NCI-H2107 treated with DMSO at 0.1 percent for 48 hours (cell line): ENCODE measurements around the gene PUS7.
"Not testable (repeated sequence)": the region's sequence is repeated elsewhere in the genome, so short reads cannot be mapped to it uniquely, and the experiment has no call there.

ENCODE experiments used
- DNase-seq: peaks from one replicate; lab custom pipeline; 2025; ENCODE audit not compliant: unreplicated experiment; lab: John Stamatoyannopoulos, UW

The PUS7 gene

DNA sequence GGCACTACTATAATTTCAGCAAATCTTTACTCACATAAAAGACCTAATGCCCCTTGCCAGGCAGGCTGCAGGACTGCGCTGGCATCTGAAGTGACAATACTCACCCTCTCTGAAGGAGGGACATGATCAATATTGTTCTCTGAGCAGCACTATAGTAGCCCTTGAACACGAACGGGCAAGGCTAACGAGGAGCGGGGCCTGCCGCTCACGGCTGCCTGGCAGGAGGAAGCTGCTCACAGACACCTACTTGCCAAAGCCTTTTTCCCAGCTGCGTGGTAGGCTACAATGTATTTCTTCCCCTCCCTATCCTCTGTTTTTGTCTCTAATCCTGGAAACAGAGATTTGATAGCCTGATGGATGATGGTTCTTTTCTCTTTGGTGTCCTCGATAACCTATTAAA is 19.9 kb downstream of the PUS7 start:
- no peak for DNase-seq

DNA sequence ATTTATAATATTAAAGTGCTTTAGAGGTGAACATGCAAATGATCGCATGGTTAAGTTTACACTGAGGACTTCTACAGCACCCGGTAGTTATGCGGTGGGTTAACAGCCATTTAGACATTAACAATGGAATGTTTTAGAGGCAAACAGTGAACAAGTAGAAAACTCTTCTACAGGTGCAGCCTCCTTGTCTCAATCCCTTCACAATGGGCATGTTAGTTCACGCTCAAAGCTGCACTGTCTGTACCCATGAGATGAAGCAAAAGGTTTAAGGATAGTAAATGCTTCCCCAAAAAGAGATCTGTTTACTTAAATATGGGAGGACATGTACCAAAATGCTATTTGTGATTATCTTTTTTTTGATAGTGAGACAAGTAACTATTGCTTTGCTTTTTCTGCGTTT is 25.1 kb downstream of the PUS7 start:
- peak; percentile 43 for DNase-seq

DNA sequence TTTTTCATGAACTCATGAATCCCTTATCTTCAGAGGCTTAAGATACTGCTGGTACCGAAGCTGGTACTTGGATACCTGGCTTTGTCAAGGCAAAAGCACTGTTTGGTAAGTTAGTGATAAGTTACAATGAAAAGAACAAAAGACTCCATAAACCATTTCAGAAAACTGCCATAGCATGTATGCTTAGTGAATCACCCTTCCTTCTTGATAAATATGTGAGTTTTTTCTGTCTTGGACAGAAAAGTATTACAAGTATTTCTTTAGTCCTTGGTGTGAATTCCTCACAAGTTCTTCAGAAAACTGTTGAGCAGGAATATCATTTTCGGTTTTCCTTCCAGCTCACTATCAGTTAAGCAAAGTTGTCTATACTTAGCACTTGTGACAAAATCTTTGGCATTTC is 25.6 kb downstream of the PUS7 start:
- DNase-seq, result no peak

DNA sequence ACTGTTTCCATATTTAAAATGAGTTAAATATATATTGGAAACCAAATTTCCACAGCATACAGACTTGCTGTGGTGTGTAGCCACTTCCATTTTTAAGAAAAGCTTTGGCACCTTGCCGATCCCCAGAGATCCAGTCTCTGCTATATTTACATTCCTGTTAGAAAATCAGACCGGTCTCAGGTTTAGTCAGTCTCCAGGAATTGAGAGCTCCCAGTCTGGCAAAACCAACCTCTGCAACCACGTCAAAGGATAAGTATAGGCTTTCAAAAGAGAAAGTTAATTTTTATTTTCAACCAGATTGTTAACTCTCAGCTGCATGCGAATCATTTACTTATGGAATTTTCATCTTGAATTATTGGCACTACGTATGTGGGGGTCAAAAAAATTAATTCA is 28.2 kb downstream of the PUS7 start:
- DNase-seq, result no peak

DNA sequence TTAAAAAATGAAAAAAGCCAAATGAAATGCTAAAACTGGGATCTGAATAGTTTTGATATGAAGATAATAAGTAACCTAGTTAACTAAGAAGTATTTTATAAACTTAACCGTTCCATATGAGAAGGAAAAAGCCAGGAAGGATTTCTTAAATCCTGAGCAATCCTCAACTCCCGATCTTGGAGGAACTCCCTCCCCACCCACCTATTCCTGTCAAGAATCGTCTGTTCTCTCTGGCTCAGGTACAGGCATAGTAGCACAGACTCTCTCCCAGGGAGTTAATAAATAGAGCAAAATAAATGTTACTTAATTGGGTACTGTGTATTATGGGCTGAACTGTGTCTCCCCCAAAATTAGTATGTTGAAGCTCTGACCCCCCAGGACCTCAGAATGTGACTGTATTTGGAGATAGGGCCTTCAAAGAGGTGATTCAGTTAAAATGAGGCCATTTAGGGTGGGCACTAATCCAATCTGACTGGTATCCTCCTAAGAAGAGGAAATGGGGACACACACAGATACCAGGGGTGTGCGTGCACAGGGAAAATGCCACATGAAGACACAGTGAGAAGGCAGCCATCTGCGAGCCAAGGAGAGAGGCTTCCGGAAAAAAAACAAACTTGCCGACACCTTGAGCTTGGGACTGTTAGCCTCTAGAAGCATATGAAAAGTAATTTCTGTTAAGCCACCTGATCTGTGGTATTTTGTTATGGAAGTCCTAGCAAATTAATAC is 28.7 kb downstream of the PUS7 start:
- DNase-seq, result no peak

DNA sequence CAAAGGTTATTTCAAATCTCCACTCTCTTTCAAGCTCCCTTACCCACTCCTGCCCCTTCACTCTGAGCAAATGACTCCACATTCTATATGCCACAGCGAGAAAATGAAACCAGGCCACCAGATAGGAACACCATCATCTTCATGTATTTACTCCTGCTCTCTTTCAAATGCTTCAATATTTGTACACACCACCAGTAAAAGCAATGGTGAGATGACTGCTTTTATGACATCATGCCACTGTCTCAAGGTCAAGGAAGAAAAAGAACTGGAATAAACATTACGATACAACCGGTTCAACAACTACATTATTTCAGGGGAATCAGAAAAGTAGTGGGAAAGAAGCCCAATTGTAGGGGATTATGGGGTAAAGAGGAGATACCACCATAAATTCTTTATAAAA is 32.7 kb downstream of the PUS7 start:
- no peak for DNase-seq

DNA sequence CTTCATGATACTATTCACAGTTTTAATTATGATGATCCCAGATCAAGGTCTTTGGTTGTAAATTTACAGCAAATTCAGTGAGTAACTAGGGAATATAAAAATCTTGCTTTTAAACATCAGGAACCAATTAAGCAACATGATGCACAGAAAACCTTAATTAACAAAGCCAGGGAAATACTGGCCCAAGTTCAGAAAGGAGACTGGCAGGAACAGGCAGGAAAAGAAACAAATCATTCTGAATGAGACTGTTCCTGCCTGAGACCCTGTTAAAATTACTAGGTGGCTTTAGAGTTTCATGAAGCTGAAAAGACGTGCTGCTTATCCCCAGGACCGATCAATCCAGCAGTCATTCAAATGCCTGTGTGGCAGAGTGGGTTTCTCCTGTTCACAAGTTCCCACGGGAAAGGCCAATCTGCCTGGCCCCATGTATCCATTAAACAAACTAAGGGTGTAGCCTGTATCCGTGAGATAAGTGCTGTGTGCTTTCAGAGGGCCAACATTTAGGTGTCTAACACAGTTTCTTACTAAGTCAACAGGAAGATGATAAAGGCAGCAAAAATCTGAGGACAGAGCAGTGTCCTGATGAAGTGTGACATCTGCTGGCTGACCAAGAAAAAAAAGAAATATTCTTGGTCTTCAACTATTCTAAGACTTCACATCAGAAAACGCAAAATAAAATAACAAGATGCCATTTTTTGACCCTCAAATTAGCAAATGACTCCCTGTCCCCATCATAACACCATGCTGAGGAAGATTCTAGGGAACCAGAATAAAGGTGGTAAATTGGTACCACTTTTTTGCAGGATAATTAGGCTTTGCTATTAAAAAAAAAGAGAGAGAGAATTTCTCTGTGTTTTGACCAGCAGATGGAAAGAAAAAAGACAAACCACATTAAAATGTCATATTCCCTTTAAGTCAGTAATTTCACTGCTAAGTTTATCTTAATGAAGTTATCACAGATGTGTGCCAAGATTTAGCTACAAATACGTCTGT is 34.2 kb downstream of the PUS7 start:
- DNase-seq, result no peak

DNA sequence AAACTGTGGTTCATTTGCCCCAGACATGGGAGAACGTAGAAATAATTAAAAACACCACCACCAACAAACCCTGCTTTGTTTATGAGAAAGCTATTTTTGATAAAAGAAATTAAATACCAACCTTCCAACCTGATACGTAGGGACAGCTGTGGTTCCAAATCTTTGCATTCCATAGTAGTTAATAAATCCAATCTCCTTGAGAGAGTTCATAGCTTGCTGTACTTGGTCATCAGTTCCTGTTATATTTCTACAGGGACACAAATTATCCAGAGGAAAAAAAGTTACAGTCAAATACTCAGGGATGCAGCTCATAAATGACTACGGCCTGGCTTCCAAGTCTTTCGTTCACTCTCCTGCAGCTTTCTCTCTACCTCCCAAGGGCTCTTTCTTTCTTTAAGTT is 41.1 kb downstream of the PUS7 start:
- DNase-seq, result no peak

DNA sequence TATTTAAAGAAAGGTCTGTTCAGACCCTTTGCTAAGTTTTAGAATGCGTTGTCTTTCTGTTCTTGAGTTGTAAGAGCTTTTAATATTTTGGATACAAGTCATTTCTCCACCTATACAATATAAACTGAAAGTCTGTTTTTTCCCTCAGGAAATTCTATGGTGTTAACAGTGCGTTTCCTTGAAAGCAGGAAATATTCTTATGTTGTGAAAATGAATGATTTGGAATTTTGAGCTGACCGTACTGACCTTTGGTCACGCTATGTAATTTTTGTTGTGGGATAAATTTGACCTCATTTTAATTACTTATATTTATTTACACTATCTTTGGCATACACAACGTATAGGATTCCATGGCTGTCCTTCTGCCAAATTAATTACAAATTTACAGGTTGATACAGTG is 43.5 kb downstream of the PUS7 start:
- DNase-seq, result no peak

DNA sequence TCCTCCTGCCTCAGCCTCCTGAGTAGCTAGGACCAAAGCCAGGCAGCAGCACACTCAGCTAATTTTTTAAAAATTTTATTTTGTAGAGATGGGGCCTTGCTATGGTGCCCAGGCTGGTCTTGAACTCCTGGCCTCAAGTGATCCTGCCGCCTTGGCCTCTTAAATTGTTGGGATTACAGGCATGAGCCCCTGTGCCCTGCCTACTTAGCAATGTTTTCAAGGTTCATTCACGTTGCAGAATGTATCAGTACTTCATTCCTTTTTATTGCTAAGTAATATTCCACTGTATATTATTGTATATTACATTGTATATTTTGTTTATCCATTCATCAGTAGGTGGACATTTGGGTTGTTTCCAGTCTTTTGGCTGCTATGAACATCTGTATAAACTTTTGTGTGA is 44.2 kb downstream of the PUS7 start:
- no peak for DNase-seq

DNA sequence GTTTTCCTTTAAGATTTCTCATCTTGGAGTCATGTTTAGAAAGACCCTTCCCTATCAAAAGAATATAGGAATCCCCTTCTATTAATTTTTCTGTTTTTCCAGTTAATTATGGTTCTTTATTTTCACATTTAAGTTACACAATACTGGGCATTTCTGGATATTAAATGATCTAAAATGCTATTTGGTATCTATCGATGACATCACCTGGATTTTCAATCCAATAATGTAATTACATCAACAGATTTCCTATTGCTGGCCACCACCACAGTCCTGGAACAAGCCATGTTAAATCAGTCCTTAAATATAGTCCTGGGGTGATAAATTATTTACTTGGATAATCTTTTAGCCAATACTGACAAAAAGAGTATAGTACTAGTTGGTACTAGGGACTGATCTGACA is 48.0 kb downstream of the PUS7 start:
- no peak for DNase-seq

DNA sequence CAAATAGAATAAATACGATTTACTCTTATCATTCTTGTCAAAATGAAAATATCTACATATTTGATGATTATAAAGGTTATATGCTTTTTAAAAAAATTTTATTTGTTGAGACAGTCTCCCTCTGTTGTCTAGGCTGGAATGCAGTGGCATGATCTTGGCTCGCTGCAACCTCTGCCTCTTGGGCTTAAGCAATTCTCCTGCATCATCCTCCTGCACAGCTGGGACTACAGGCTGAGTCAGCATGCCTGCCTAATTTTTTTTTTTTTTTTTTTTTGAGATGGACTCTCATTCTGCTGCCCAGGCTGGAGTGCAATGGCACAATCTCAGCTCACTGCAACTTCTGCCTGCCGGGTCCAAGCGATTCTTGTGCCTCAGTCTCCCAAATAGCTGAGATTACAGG is 48.9 kb downstream of the PUS7 start:
- no peak for DNase-seq

DNA sequence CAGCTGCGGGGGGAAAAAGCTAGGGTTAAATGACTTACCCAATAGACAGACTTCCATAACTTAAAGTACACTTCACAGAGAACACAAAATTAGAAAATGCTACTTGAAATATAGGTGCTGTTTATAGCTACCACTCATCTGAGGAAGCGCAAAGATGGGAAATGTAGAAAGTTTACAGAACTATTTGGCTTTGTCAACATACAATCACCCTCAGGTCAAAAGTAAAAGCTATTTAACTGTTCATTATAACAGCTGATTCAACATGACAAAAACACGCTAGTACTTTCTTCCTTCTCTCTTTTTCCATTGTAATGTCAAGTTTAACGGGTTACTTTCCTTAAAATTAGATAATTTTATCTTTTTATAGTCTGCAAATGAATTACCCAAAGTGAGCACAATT is 51.2 kb downstream of the PUS7 start:
- no peak for DNase-seq

DNA sequence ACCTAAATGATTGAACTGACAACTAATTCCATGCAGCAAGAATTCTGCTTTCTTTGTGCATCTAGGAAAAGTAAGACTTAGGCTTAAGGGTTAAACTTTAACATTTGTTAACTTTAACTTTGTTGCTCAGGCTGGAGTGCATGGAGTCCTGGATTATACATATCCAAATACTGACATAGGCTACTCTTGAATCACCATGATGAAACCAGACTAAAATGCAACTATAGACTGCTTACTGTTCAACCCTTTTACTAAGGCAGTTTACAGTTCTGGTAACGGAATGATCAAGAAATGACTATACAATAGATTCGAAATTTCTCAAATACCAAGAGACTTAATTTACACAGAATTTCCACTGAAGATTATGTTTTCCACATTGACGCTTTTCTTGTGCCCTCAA is 52.0 kb downstream of the PUS7 start:
- DNase-seq, result no peak

DNA sequence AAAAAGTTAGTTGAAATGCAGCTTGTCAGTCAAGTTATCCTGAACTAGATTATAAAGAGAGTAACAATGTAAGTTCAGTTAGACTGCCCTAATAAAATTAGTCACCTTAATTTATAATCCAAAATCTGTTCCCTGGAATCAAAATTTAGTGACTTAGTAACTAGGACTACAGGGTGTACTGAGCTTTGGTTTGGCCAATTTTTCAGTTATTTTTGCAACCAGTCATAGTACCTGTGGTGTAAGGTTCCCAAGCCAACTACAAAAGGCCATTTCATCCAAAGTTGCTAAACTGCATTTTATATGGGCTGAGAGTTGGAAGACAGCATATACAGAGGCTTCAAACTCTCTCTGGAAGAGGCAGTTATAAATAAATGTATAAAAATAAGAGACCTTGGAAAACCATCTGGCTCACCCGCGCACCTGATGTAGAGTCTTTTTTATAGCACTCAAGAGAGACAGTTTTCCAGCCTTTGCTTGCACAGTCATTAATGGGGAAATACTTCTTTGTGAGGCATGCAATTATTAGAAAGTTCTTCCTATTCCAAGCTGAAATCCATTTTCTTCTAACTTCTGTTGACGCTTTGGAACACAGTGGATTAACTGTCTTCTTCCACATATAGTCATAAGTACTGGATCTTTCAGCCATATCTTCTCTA is 59.2 kb downstream of the PUS7 start:
- no peak for DNase-seq

DNA sequence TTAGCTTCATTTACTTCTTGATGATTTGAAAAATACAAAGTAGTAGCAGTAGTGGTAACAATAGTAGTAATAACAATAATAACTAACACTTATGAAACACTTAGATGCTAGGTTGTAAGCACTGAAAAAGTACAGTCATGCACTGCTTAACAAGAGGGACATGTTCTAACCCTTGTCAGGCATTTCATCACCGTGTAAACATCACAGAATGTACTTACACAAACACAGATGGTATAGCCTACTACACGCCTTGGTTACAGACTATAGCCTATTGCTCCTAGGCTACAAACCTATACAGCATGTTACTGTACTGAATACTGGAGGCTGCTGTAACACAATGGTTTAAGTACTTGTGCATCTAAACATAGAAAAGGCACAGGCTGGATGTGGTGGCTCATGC is 60.6 kb downstream of the PUS7 start:
- no peak for DNase-seq

DNA sequence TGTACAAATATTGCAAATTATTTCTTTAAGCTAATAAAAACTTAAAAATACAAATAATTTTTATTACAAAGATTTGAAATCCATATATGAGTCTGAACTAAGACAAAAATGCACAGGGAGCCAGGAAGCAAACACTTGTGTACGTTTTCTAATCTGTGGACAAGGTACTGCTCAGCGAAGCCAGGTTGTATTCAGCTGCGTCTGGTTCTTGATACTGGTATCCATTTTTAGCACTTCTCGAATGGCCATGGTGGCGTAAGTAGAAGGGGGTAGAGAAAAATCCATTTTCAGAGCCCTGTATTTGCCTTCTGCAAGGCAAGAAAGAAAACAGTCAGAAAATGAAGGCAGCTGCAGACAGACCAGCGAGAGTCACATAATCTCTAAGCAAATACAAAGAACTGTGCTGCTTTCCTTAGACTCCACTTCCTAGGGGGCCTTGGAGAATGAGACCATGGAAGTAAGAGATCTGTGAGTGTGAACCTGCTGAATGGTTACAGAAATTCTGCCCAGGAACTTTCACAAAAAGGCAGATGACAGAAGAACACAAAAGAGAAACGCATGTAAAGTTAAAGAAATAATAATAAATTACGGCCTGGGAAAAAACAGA is 64.3 kb downstream of the PUS7 start:
- no peak for DNase-seq

DNA sequence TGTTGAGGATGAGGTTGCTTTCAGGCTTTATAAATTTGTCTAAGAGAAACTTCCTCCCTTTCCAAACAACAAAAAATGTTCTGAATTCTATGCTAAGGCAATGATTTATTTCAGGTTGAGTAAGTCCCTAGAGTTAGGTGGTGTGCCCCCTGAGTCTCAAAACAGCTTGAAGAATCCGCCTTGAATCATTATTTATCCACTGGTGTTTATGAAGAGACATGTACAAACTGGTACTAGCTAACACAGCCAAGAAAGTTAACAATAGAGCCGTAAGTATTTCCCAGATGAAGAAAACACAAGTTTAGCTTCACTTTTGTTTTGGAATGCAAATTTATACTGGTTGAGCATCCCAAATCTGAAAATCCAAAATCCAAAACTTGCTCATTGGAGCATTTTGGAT is 67.2 kb downstream of the PUS7 start:
- DNase-seq, result no peak

DNA sequence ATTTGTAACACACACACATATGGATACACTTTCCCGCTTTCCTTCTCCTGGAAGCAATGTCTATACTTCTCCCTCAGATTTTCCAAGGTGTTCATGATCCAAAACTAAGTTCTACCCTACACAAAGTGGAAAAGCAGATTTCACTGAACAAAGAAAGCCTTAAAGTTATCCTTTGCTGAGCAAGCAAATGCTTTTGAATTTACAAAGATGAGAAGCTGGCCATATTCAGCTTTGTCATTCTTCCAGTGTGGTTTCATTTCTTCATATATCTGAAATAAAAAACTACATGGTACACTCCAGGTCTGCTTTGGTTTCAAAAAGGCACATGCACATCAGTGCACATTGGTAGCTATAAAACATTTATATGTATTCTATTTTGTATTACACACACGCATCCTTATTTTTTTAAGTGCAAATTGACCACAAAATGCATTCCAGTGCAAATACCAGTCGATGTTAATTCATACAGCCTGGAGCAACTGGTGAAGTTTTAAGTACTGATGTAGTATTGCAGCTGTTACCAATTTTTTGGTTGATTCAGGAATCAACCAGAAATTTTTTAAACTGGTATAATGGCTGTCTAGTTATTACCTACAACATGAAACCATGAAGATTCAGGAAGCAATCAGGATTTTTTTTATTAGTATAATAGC is 67.8 kb downstream of the PUS7 start:
- no peak for DNase-seq

DNA sequence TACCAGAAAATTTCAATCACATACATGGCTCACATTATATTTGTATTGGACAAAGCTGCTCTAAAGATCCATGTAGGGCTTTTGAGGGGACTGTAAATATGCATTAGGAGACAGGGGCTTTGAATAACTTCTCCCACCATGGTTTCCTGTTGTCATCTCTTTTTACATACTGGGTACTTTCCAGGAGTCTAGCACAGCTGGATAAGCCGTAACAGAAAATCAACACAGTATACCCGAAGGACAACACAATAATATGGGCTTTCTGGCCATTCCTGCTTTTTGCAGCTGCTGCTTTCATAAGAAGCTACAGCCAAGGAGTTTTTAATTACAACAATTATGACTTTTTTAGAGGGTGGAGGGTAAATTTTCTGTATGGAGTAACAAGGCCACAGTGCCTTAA is 70.0 kb downstream of the PUS7 start:
- DNase-seq, result no peak

DNA sequence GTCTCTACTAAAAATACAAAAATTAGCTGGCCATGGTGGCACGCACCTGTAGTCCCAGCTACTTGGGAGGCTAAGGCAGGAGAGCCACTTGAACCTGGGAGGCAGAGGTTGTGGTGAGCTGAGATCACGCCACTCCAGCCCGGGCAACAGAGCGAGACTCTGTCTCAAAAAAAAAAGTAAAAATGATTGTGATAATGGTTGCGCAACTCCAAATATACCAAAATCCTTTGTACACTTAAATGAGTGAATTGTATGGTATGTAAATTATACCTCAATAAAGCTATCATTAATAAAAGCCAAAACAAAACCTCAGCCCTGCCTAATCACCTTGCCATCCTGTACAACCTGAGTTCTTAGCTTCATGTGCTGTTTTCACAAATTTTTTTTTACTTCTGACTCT is 71.2 kb downstream of the PUS7 start:
- not testable (repeated sequence) for DNase-seq
